ENCODE results near the gene ACTBL2. TPM values are rescaled to one million over a fixed set of nuclear protein-coding genes. Genes with fewer than 3 reads are reported as not detected.
"Not testable (repeated sequence)": the region's sequence is repeated elsewhere in the genome, so short reads cannot be mapped to it uniquely, and the experiment has no call there.

The ACTBL2 gene
- total and polyA plus RNA-seq, 2 donors (not counting 1 experiment from before 2014, with no cell fraction given): 0.03 TPM; not detected in 1

DNA sequence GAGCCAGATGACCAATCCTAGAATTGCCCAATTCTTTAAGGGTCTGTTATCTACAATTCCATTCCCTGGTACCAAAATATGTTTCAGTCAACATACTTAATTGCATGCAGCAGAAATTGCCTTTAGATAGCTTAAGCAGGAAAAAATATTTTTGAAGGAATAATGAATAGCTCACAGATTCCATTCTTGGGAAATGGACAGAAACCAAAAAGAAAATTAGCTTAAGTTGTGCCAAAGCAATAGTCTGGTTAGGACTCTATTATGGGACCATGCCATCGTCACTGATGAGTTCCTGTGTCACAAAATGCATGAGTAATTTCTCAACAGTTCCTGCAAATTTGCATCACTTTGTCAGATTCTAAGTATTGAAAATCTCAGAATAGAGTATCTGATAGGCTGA, 12.3 kb downstream of the ACTBL2 start:
- no peak for DNase-seq (ENCODE audit: low read depth in 2 of 2)

DNA sequence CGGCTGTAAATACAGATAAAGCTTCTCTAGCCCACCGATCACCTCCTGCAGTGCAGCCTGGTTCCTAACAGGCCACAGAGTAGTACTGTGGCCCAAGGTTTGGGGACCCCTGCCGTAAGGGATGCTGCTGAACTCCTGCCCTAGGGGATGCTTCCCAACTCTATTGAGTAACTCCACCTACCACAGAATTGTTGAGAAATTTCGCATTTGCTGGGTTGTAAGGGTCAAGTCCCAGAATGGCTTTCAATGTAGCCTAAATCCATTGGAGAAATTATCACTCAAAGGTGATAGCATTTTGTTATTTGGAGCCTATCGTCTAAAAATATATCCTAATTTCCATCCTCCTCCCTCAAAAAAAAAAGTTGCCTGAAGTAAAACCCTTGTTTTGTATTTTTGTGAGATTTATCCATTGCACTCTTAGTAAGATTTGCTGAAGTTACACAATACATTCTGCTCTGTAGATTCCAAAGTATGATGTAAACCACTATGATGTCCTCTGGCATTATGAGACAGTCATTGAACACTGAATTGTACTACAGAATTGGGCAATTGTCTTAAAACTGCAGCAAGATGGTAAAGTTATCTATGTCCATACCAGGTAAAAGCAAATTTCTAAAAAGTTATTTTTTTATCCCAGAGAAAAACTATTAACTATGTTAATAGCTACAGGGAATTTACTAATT, 14.0 kb downstream of the ACTBL2 start:
- TF ChIP-seq, protein P1, sequence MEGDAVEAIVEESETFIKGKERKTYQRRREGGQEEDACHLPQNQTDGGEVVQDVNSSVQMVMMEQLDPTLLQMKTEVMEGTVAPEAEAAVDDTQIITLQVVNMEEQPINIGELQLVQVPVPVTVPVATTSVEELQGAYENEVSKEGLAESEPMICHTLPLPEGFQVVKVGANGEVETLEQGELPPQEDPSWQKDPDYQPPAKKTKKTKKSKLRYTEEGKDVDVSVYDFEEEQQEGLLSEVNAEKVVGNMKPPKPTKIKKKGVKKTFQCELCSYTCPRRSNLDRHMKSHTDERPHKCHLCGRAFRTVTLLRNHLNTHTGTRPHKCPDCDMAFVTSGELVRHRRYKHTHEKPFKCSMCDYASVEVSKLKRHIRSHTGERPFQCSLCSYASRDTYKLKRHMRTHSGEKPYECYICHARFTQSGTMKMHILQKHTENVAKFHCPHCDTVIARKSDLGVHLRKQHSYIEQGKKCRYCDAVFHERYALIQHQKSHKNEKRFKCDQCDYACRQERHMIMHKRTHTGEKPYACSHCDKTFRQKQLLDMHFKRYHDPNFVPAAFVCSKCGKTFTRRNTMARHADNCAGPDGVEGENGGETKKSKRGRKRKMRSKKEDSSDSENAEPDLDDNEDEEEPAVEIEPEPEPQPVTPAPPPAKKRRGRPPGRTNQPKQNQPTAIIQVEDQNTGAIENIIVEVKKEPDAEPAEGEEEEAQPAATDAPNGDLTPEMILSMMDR (conservative IDR thresholded peaks at IDR 0.05 in 1 of 2, IDR thresholded peaks at IDR 0.05 in 1 of 2; ENCODE audit: low read depth in 1 of 2, low read length in 2 of 2): no peak
- no peak for TF ChIP-seq EZH2 (IDR thresholded peaks at IDR 0.05; ENCODE audit: low read length, missing control alignments)
- H3K4me1 ChIP-seq (ENCODE audit: control insufficient read depth, extremely low read depth, insufficient read depth, low read length): peaks cover 2% of the 10 kb centered on the region
- H3K9ac ChIP-seq (ENCODE audit: insufficient read depth, low read length): no peak overlapping the region
- DNase-seq (ENCODE audit: low read depth in 2 of 2): peak; percentile 54 to 87
- no peak overlapping the region for H3K4me2 ChIP-seq (ENCODE audit: extremely low read depth, insufficient read depth, low read length)
- no peaks in the 10 kb centered on the region for H3K36me3 ChIP-seq (ENCODE audit: control insufficient read depth, insufficient read depth, low read length)
- H3K27ac ChIP-seq (ENCODE audit: insufficient read depth, low read length): no peak overlapping the region
- no peaks in the 10 kb centered on the region for H3K79me2 ChIP-seq (ENCODE audit: control insufficient read depth, insufficient read depth, low read length)
- no peaks in the 10 kb centered on the region for H4K20me1 ChIP-seq (ENCODE audit: control insufficient read depth, extremely low read depth, insufficient read depth, low read length)
- H3K27me3 ChIP-seq (ENCODE audit: control insufficient read depth, insufficient read depth, low read length): no peaks in the 10 kb centered on the region
- no peak overlapping the region for H3K4me3 ChIP-seq (replicated peaks in 1 of 4; ENCODE audit: control extremely low read depth in 1 of 4, insufficient read depth in 1 of 4, low read depth in 3 of 4, low read length in 4 of 4)
- no peak overlapping the region for H2AFZ ChIP-seq (ENCODE audit: low read length)
- no peaks in the 10 kb centered on the region for H3K9me3 ChIP-seq (ENCODE audit: control insufficient read depth, insufficient read depth, low read depth, low read length)

More for the DNA sequence above, 12.3 kb downstream of the ACTBL2 start:
- H3K79me2 ChIP-seq (ENCODE audit: control insufficient read depth, insufficient read depth, low read length): no peaks in the 10 kb centered on the region
- no peak overlapping the region for H3K27ac ChIP-seq (ENCODE audit: insufficient read depth, low read length)
- no peak overlapping the region for H3K4me3 ChIP-seq (replicated peaks in 1 of 4; ENCODE audit: control extremely low read depth in 1 of 4, insufficient read depth in 1 of 4, low read depth in 3 of 4, low read length in 4 of 4)
- H3K4me1 ChIP-seq (ENCODE audit: control insufficient read depth, extremely low read depth, insufficient read depth, low read length): peaks cover 2% of the 10 kb centered on the region
- H2AFZ ChIP-seq (ENCODE audit: low read length): no peak overlapping the region
- no peak overlapping the region for H3K9ac ChIP-seq (ENCODE audit: insufficient read depth, low read length)
- no peak for TF ChIP-seq EZH2 (IDR thresholded peaks at IDR 0.05; ENCODE audit: low read length, missing control alignments)
- TF ChIP-seq, protein P1 (conservative IDR thresholded peaks at IDR 0.05 in 1 of 2, IDR thresholded peaks at IDR 0.05 in 1 of 2; ENCODE audit: low read depth in 1 of 2, low read length in 2 of 2): no peak
- H4K20me1 ChIP-seq (ENCODE audit: control insufficient read depth, extremely low read depth, insufficient read depth, low read length): no peaks in the 10 kb centered on the region
- H3K27me3 ChIP-seq (ENCODE audit: control insufficient read depth, insufficient read depth, low read length): no peaks in the 10 kb centered on the region
- no peaks in the 10 kb centered on the region for H3K36me3 ChIP-seq (ENCODE audit: control insufficient read depth, insufficient read depth, low read length)
- H3K9me3 ChIP-seq (ENCODE audit: control insufficient read depth, insufficient read depth, low read depth, low read length): no peaks in the 10 kb centered on the region
- no peak overlapping the region for H3K4me2 ChIP-seq (ENCODE audit: extremely low read depth, insufficient read depth, low read length)

DNA sequence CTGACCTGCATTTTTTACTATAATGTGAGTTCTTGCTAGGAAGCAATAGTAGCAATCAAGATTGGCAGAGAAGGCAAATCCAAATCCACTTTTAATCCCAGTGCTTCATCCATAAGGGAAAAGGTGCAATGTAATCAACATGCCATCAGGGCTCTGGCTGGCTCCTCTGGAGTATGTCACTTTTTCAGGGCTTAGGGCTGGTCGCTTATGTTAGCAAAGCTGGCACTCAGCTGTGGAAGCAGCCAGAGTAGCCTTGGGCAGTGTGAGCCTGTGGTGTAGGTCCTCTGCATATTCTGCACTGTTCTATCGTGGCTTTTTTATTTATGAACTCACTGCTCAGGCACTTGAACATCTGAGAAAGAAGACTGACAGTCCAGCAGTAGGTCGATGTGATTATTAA, 16.1 kb downstream of the ACTBL2 start:
- H3K9me3 ChIP-seq (ENCODE audit: control insufficient read depth, insufficient read depth, low read depth, low read length): no peaks in the 10 kb centered on the region
- H3K27me3 ChIP-seq (ENCODE audit: control insufficient read depth, insufficient read depth, low read length): no peaks in the 10 kb centered on the region
- H2AFZ ChIP-seq (ENCODE audit: low read length): no peak overlapping the region
- H3K4me1 ChIP-seq (ENCODE audit: control insufficient read depth, extremely low read depth, insufficient read depth, low read length): peaks cover 2% of the 10 kb centered on the region
- H3K79me2 ChIP-seq (ENCODE audit: control insufficient read depth, insufficient read depth, low read length): no peaks in the 10 kb centered on the region
- TF ChIP-seq, protein P1 (conservative IDR thresholded peaks at IDR 0.05 in 1 of 2, IDR thresholded peaks at IDR 0.05 in 1 of 2; ENCODE audit: low read depth in 1 of 2, low read length in 2 of 2): no peak
- no peak for TF ChIP-seq EZH2 (IDR thresholded peaks at IDR 0.05; ENCODE audit: low read length, missing control alignments)
- H3K27ac ChIP-seq (ENCODE audit: insufficient read depth, low read length): no peak overlapping the region
- H3K4me3 ChIP-seq (replicated peaks in 1 of 4; ENCODE audit: control extremely low read depth in 1 of 4, insufficient read depth in 1 of 4, low read depth in 3 of 4, low read length in 4 of 4): no peak overlapping the region
- H3K36me3 ChIP-seq (ENCODE audit: control insufficient read depth, insufficient read depth, low read length): no peaks in the 10 kb centered on the region
- no peak overlapping the region for H3K4me2 ChIP-seq (ENCODE audit: extremely low read depth, insufficient read depth, low read length)
- no peak for DNase-seq (ENCODE audit: low read depth in 2 of 2)
- no peak overlapping the region for H3K9ac ChIP-seq (ENCODE audit: insufficient read depth, low read length)
- H4K20me1 ChIP-seq (ENCODE audit: control insufficient read depth, extremely low read depth, insufficient read depth, low read length): no peaks in the 10 kb centered on the region

DNA sequence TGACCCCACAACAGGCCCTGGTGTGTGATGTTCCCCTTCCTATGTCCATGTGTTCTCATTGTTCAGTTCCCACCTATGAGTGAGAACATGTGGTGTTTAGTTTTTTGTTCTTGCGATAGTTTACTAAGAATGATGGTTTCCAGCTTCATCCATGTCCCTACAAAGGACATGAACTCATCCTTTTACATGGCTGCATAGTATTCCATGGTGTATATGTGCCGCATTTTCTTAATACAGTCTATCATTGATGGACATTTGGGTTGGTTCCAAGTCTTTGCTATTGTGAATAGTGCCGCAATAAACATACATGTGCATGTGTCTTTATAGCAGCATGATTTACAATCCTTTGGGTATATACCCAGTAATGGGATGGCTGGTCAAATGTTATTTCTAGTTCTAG, 22.6 kb downstream of the ACTBL2 start:
- H4K20me1 ChIP-seq (ENCODE audit: control insufficient read depth, extremely low read depth, insufficient read depth, low read length); H2AFZ ChIP-seq (ENCODE audit: low read length); H3K9ac ChIP-seq (ENCODE audit: insufficient read depth, low read length); DNase-seq (ENCODE audit: low read depth in 2 of 2); H3K4me1 ChIP-seq (ENCODE audit: control insufficient read depth, extremely low read depth, insufficient read depth, low read length); H3K27ac ChIP-seq (ENCODE audit: insufficient read depth, low read length); H3K9me3 ChIP-seq (ENCODE audit: control insufficient read depth, insufficient read depth, low read depth, low read length); H3K4me3 ChIP-seq (replicated peaks in 1 of 4; ENCODE audit: control extremely low read depth in 1 of 4, insufficient read depth in 1 of 4, low read depth in 3 of 4, low read length in 4 of 4); H3K27me3 ChIP-seq (ENCODE audit: control insufficient read depth, insufficient read depth, low read length); H3K79me2 ChIP-seq (ENCODE audit: control insufficient read depth, insufficient read depth, low read length); H3K4me2 ChIP-seq (ENCODE audit: extremely low read depth, insufficient read depth, low read length); H3K36me3 ChIP-seq (ENCODE audit: control insufficient read depth, insufficient read depth, low read length): not testable (repeated sequence)

Data from fibroblast of lung (primary cell).